ENCODE data around the gene KCNH1.
"Not testable (repeated sequence)": the region's sequence is repeated elsewhere in the genome, so short reads cannot be mapped to it uniquely, and the experiment has no call there.

Gene KCNH1

DNA sequence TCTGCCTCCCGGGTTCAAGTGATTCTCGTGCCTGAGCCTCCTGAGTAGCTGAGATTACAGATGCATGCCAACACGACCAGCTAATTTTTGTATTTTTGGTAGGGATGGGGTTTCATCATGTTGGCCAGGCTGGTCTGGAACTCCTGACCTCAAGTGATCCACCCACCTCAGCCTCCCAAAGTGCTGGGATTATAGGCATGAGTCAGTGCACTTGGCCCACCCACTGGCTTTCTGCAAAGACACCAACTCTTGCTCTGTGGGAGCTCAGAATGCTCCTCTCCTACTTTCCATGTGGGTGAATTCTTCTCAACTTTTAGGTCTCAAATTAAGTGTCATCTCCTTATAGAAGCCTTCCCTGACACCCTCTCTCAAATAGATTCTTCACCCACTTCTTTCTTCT is 92.1 kb downstream of the KCNH1 start:
- H3K4me1 Mint-ChIP-seq; H3K9me3 Mint-ChIP-seq; ATAC-seq; H3K27ac Mint-ChIP-seq; H3K4me3 Mint-ChIP-seq; DNase-seq; H3K36me3 Mint-ChIP-seq (ENCODE audit: low read depth): not testable (repeated sequence)
- H3K27me3 Mint-ChIP-seq = peaks cover 15% of the 10 kb centered on the region

GRCh38 chr1:211037095-211037494 is 96.9 kb downstream of the KCNH1 start:
- no peak overlapping the region for H3K4me3 Mint-ChIP-seq
- no peak overlapping the region for H3K27ac Mint-ChIP-seq
- ATAC-seq (peak; percentile 73), DNase-seq (peak; percentile 3)
- no peaks in the 10 kb centered on the region for H3K9me3 Mint-ChIP-seq
- H3K4me1 Mint-ChIP-seq = no peaks in the 10 kb centered on the region
- peaks cover 5% of the 10 kb centered on the region for H3K27me3 Mint-ChIP-seq
- no peaks in the 10 kb centered on the region for H3K36me3 Mint-ChIP-seq (ENCODE audit: low read depth)

DNA sequence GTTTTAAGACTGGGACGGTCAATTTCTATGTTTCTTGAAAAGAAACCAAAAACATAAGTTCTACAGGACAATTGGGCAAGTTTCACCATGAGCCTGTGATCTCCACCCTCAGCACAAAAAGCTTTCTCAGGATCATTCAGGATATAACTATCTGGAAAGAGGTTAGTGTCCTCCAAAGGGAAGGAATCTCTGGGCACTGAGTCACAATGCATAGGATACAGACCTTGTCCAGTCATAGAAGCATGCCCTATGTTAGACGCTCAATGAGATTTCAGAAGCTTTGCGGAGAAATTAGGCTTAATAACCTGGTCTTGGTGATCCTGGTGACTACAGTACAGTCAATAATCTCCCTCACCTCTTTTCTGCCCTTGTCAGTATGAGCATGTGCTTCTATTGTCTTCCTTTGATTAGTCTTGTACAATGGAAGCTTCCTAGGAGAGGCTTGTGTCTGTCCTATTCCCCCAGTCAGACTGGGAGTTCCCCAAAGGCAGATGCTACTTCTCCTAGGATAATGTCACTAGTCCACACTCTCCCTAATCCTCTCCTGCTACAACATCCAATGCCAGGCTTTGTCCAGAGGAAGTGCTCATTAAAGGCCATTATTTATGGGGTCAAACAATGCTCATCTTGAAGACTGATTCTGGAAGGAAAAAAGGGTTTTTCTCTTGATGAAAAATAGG is 97.4 kb downstream of the KCNH1 start:
- DNase-seq = no peak
- no peaks in the 10 kb centered on the region for H3K36me3 Mint-ChIP-seq (ENCODE audit: low read depth)
- no peaks in the 10 kb centered on the region for H3K9me3 Mint-ChIP-seq
- H3K4me3 Mint-ChIP-seq = no peak overlapping the region
- H3K27me3 Mint-ChIP-seq = peaks cover 5% of the 10 kb centered on the region
- no peak for ATAC-seq
- H3K4me1 Mint-ChIP-seq = no peaks in the 10 kb centered on the region
- H3K27ac Mint-ChIP-seq = no peak overlapping the region

- Mint-ChIP-seq H3K36me3 (ENCODE audit: low read depth) (no peaks in the 10 kb centered on the region), H3K4me1 (no peaks in the 10 kb centered on the region), H3K27ac (no peak overlapping the region), H3K4me3 (no peak overlapping the region), H3K27me3 (peaks cover 5% of the 10 kb centered on the region), H3K9me3 (no peaks in the 10 kb centered on the region)
- DNase-seq = no peak
- no peak for ATAC-seq
Measured at GRCh38 chr1:211035821-211036380, 98.0 kb downstream of the KCNH1 start.

DNA sequence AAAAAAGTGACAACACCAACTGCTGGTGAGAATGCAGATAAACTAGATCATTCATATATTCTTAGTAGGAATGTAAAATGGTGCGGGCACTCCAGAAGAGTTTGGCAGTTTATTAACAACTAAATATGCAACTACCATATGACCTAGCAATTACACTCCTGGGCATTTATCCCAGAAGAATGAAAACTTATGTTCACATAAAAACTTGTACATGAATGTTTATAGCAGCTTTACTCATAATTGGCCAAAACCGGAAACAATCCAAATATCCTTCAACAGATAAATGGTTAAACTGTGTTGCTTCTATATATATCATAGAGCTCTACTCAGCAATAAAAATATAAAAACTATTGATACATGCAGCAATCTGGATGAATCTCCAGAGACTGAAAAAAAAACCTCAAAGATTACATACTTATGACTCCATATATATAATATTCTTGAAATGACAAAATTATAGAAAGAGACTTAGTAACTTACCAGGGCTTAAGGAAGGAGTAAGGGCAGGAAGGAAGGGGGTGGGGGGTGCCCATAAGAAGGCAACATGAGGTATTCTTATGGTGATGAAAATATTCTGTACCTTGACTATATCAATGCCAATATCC is 99.9 kb downstream of the KCNH1 start:
- no peaks in the 10 kb centered on the region for H3K9me3 Mint-ChIP-seq
- H3K4me3 Mint-ChIP-seq = no peak overlapping the region
- H3K27me3 Mint-ChIP-seq = peaks cover 5% of the 10 kb centered on the region
- H3K4me1 Mint-ChIP-seq = no peaks in the 10 kb centered on the region
- no peak for ATAC-seq
- no peak for DNase-seq
- no peaks in the 10 kb centered on the region for H3K36me3 Mint-ChIP-seq (ENCODE audit: low read depth)
- no peak overlapping the region for H3K27ac Mint-ChIP-seq

- Mint-ChIP-seq H3K27me3 (peaks cover 12% of the 10 kb centered on the region), H3K4me1 (no peaks in the 10 kb centered on the region), H3K4me3 (no peak overlapping the region), H3K27ac (no peak overlapping the region), H3K36me3 (ENCODE audit: low read depth) (no peaks in the 10 kb centered on the region), H3K9me3 (no peaks in the 10 kb centered on the region)
- no peak for ATAC-seq
- DNase-seq = no peak
Measured at GRCh38 chr1:211024901-211025300, 109.0 kb downstream of the KCNH1 start.

GRCh38 chr1:211019266-211019665 is 114.7 kb downstream of the KCNH1 start:
- no peak for DNase-seq
- Mint-ChIP-seq H3K27ac (no peak overlapping the region), H3K4me1 (no peaks in the 10 kb centered on the region), H3K27me3 (peaks cover 18% of the 10 kb centered on the region), H3K36me3 (ENCODE audit: low read depth) (no peaks in the 10 kb centered on the region), H3K4me3 (no peak overlapping the region), H3K9me3 (no peaks in the 10 kb centered on the region)
- no peak for ATAC-seq

GRCh38 chr1:211018690-211019089 is 115.3 kb downstream of the KCNH1 start:
- Mint-ChIP-seq H3K27me3 (peaks cover 18% of the 10 kb centered on the region), H3K4me3 (no peak overlapping the region), H3K36me3 (ENCODE audit: low read depth) (no peaks in the 10 kb centered on the region), H3K4me1 (no peaks in the 10 kb centered on the region), H3K27ac (no peak overlapping the region), H3K9me3 (no peaks in the 10 kb centered on the region)
- ATAC-seq (no peak), DNase-seq (no peak)

DNA sequence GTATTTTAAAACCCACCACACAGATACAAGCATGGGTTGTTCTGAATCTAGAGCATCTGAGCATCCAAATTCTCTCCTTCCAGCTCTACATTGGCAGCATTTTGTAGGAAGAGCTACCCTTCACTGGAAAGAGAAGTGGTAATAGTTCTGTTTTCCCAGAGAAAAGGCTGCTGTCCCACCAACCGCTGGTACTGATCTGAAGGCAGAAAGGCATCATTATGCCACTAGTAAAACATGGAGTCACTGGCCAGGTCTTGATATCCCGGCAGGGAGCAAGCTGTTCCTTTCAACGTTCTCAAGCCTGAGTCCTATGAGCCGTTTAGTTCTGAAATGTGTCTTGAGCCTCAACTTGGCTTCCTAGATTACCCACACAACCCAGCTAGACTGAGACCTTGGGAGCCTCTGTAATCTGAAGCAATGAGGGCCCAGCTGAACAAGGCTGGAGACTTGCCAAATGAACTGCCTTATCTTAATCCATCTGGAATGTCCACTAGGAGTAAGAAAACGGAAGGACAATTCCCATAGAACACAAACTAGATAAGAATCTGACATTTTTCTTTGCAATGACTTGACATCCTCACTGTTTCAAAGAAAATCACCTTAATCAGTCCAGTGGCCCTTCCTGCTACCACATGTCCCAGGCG is 116.8 kb downstream of the KCNH1 start:
- no peak overlapping the region for H3K27ac Mint-ChIP-seq
- no peak for DNase-seq
- ATAC-seq = no peak

GRCh38 chr1:211014275-211014674 is 119.7 kb downstream of the KCNH1 start:
- H3K27ac Mint-ChIP-seq = no peak overlapping the region
- no peaks in the 10 kb centered on the region for H3K4me1 Mint-ChIP-seq
- H3K9me3 Mint-ChIP-seq = no peaks in the 10 kb centered on the region
- no peak for ATAC-seq
- no peak overlapping the region for H3K4me3 Mint-ChIP-seq
- H3K27me3 Mint-ChIP-seq = peaks cover 16% of the 10 kb centered on the region
- no peaks in the 10 kb centered on the region for H3K36me3 Mint-ChIP-seq (ENCODE audit: low read depth)
- no peak for DNase-seq

More for the DNA sequence above, 116.8 kb downstream of the KCNH1 start:
- H3K27me3 Mint-ChIP-seq = peaks cover 20% of the 10 kb centered on the region
- H3K4me3 Mint-ChIP-seq = no peak overlapping the region
- H3K4me1 Mint-ChIP-seq = no peaks in the 10 kb centered on the region
- H3K9me3 Mint-ChIP-seq = no peaks in the 10 kb centered on the region
- no peaks in the 10 kb centered on the region for H3K36me3 Mint-ChIP-seq (ENCODE audit: low read depth)

DNA sequence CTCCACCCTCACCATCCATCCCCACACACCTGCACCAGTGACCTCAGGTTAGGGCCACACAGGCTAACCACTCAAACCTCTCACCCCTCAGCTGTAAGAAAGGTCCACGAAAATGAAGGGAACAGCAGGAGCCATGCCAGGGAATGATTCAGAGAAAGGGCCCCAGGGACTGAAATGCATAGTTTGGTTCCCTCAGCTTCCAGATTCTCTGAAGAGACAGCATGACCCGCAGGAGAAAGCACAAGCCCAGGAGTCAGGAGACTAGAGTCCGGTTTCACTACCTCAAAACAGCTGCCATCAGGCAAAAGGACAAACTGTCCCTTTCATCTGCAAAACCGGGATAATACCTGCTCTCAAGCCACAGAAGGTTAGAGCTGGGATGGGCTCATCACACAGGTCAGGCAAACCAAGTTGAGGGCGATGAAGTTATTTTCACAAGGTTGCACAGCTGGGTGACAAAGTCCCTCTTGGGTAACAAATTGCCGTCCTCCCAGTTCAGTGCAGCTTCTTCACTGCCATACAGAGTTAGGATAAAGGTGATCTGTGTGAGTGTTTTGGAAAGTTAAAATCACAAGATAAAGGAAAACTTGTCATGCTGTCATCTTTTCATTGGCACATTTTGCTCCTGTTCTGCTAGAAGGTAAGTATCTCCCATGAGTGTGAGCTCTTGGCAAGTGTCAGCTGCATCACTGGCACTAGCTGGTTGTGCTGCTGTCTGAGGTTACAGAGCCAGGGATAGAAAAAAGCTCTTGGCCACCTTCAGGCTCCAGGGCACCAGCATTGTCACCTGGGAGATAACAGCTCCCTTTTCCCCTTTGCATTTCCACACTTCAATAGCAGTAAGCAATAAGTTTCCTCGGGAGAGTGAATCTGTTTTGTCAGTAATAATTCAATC is 120.4 kb downstream of the KCNH1 start:
- Mint-ChIP-seq H3K27ac (no peak overlapping the region), H3K9me3 (no peaks in the 10 kb centered on the region), H3K4me1 (no peaks in the 10 kb centered on the region), H3K27me3 (peaks cover 16% of the 10 kb centered on the region), H3K36me3 (ENCODE audit: low read depth) (no peaks in the 10 kb centered on the region), H3K4me3 (no peak overlapping the region)
- ATAC-seq (no peak), DNase-seq (no peak)

- H3K27me3 Mint-ChIP-seq; H3K27ac Mint-ChIP-seq; H3K4me1 Mint-ChIP-seq; H3K36me3 Mint-ChIP-seq (ENCODE audit: low read depth); ATAC-seq; H3K4me3 Mint-ChIP-seq; H3K9me3 Mint-ChIP-seq; DNase-seq: not testable (repeated sequence)
Measured at GRCh38 chr1:211011128-211011527, 122.8 kb downstream of the KCNH1 start.

- Mint-ChIP-seq H3K27me3 (peaks cover 13% of the 10 kb centered on the region), H3K4me3 (no peak overlapping the region), H3K4me1 (no peaks in the 10 kb centered on the region), H3K9me3 (no peaks in the 10 kb centered on the region), H3K27ac (no peak overlapping the region), H3K36me3 (ENCODE audit: low read depth) (no peaks in the 10 kb centered on the region)
- ATAC-seq (no peak), DNase-seq (no peak)
Measured at GRCh38 chr1:211009944-211010343, 124.0 kb downstream of the KCNH1 start.

DNA sequence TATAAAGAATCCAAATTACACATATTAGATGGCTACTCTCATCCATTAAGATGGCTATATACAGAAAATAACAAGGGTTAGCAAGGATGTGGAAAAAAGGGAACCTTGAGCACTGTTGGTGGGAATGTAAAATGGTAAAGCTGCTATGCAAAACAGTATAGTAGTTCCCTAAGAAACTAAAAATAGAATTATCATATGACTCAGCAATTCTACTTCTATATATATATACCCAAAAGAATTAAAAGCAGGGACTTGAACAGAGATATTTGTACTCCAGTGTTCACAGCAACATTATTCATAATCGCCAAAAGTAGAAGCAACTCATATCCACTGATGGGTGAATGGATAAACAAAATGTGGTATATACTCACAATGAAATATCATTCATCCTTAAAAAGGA is 126.1 kb downstream of the KCNH1 start:
- no peaks in the 10 kb centered on the region for H3K36me3 Mint-ChIP-seq (ENCODE audit: low read depth)
- no peak overlapping the region for H3K4me3 Mint-ChIP-seq
- no peaks in the 10 kb centered on the region for H3K4me1 Mint-ChIP-seq
- no peaks in the 10 kb centered on the region for H3K9me3 Mint-ChIP-seq
- DNase-seq (no peak), ATAC-seq (no peak)
- peaks cover 15% of the 10 kb centered on the region for H3K27me3 Mint-ChIP-seq
- H3K27ac Mint-ChIP-seq = no peak overlapping the region
